A673 (cell line): ENCODE data around the gene RBM25.

ENCODE experiments used
- CTCF ChIP-seq: fragments of 300-800, 200-600 bp; sonication (generic); conservative IDR thresholded peaks from 2 replicates; pipeline ENCODE4 v1.5.1; 2017; ENCODE audit warnings: low read depth, mild to moderate bottlenecking, antibody characterized with exemption, low read length, moderate library complexity, mixed read lengths
- EZH2 ChIP-seq: fragments of 200-600 bp; sonication (generic); IDR thresholded peaks from 2 replicates; pipeline ENCODE4 v1.6.1; 2017; ENCODE audit warnings: borderline replicate concordance, low read depth, mild to moderate bottlenecking, mixed read lengths, antibody characterized with exemption, low read length; ENCODE audit not compliant: poor library complexity, severe bottlenecking

- no peak for TF ChIP-seq CTCF
- TF ChIP-seq EZH2: no peak
Observed at GRCh38 chr14:73125169-73125588, 66.8 kb downstream of the RBM25 start.
